Uterus (tissue), 4 donors: ENCODE results near the gene YJEFN3. TPM values are rescaled to one million over a fixed set of nuclear protein-coding genes. Genes with fewer than 3 reads are reported as not detected.

Experiments used
- DNase-seq, 2 donors: peaks; one replicate each; pipeline ENCODE4 v3.0.0-alpha.2; 2019 to 2020
- H3K27ac ChIP-seq, 2 donors: fragments of 200-600 bp; sonication (generic); 1 replicate in 1 of 2; 2 replicates in 1 of 2; pipeline ENCODE4 v1.5.1; 2016 to 2018
- H3K27me3 ChIP-seq, 2 donors: fragments of 200-600 bp; sonication (generic); one replicate each; pipeline ENCODE4 v1.5.1; 2018 to 2019; ENCODE audit warnings: control low read depth in 1 of 2
- H3K36me3 ChIP-seq, 2 donors: fragments of 200-600 bp; sonication (generic); one replicate each; pipeline ENCODE4 v1.5.1; 2019; ENCODE audit warnings: control low read depth in 1 of 2
- H3K4me1 ChIP-seq, 2 donors: fragments of 200-600 bp; sonication (generic); one replicate each; pipeline ENCODE4 v1.5.1; 2018 to 2019; ENCODE audit warnings: control low read depth in 1 of 2
- H3K4me3 ChIP-seq, 2 donors: fragments of 200-600 bp; sonication (generic); 1 replicate in 1 of 2; 2 replicates in 1 of 2; pipeline ENCODE4 v1.5.1; 2018 to 2019; ENCODE audit warnings: mild to moderate bottlenecking in 1 of 2
- H3K9me3 ChIP-seq, 2 donors: fragments of 200-600 bp; sonication (generic); one replicate each; pipeline ENCODE4 v1.5.1; 2019; ENCODE audit warnings: control low read depth in 1 of 2
- POLR2A ChIP-seq, 2 donors: fragments of 450-650 bp; IDR thresholded peaks; one replicate each; pipeline ENCODE4 v1.6.1; 2016; ENCODE audit warnings: antibody characterized with exemption in 2 of 2, mild to moderate bottlenecking in 1 of 2, moderate library complexity in 1 of 2
- intact Hi-C: fragments of 100-400 bp; cut with DNase I; formaldehyde crosslinking; loops from one replicate; pipeline ENCODE4 v1.15.1; 2023; ENCODE audit warnings: low total_unique reads
- total RNA-seq, 4 donors: library from RNA; depleted of rRNA in 3 of 4; stranded (reverse); fragments of >200 nt in 3 of 4; gene quantifications; one replicate each; pipeline versions ENCODE4 v1.1.0 to v1.2.4, GENCODE V29; 2014 to 2023
- TF ChIP-seq, protein P1 (sequence below), 4 experiments: fragments of 200-600 bp in 2 of 4; fragments of 450-650 bp in 2 of 4; sonication (generic) in 2 of 4; IDR thresholded peaks; one replicate each; pipeline ENCODE4 v1.5.1; 2016 to 2019; ENCODE audit warnings: antibody characterized with exemption in 4 of 4, mild to moderate bottlenecking in 2 of 4, moderate library complexity in 1 of 4
- donor health status: DM: yes; HTN: yes; CAD: no.

The YJEFN3 gene
- total RNA-seq, 4 donors from 2014 or later, result 1.5 to 6.8 (median 2.9) TPM; not detected in 1

- TF ChIP-seq, protein P1, sequence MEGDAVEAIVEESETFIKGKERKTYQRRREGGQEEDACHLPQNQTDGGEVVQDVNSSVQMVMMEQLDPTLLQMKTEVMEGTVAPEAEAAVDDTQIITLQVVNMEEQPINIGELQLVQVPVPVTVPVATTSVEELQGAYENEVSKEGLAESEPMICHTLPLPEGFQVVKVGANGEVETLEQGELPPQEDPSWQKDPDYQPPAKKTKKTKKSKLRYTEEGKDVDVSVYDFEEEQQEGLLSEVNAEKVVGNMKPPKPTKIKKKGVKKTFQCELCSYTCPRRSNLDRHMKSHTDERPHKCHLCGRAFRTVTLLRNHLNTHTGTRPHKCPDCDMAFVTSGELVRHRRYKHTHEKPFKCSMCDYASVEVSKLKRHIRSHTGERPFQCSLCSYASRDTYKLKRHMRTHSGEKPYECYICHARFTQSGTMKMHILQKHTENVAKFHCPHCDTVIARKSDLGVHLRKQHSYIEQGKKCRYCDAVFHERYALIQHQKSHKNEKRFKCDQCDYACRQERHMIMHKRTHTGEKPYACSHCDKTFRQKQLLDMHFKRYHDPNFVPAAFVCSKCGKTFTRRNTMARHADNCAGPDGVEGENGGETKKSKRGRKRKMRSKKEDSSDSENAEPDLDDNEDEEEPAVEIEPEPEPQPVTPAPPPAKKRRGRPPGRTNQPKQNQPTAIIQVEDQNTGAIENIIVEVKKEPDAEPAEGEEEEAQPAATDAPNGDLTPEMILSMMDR (IDR thresholded peaks at IDR 0.05), result no peak
- Histone ChIP-seq H3K4me1 (peaks cover 0 to 3% of the 10 kb centered on the region in 2 donors), H3K27ac (no peak overlapping the region), H3K27me3 (no peaks in the 10 kb centered on the region), H3K4me3 (no peak overlapping the region), H3K9me3 (no peaks in the 10 kb centered on the region), H3K36me3 (no peaks in the 10 kb centered on the region)
- no peak for DNase-seq
- intact Hi-C loops, result no loop called here
Observed at GRCh38 chr19:19510432-19510831, 18.3 kb upstream of the YJEFN3 start.

DNA sequence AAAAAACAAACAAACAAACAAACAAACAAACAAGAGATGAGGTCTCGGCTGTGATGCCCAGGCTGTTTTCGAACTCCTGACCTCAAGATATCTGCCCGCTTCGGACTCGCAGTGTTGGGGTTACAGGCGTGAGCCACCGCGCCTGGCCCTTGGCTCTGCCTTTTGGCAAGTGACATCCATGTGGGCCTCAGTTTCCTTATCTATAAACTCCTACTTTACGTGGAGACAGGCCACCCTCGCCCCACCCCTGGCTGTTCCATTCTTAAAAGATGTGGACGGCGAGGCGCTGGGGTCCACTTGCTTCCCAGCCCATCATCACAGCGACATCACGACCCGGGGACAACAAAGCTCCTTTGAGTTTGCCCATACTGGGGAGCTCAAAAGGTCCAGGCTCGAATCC is 15.0 kb upstream of the YJEFN3 start:
- Histone ChIP-seq H3K9me3 (no peaks in the 10 kb centered on the region), H3K36me3 (no peaks in the 10 kb centered on the region), H3K4me3 (no peak overlapping the region), H3K27me3 (no peaks in the 10 kb centered on the region), H3K4me1 (peaks cover 0 to 6% of the 10 kb centered on the region in 2 donors), H3K27ac (no peak overlapping the region)
- TF ChIP-seq, protein P1 (IDR thresholded peaks at IDR 0.05), result no peak
- no peak for TF ChIP-seq POLR2A (IDR thresholded peaks at IDR 0.05)
- no peak for DNase-seq
- intact Hi-C loops, result no loop called here

DNA sequence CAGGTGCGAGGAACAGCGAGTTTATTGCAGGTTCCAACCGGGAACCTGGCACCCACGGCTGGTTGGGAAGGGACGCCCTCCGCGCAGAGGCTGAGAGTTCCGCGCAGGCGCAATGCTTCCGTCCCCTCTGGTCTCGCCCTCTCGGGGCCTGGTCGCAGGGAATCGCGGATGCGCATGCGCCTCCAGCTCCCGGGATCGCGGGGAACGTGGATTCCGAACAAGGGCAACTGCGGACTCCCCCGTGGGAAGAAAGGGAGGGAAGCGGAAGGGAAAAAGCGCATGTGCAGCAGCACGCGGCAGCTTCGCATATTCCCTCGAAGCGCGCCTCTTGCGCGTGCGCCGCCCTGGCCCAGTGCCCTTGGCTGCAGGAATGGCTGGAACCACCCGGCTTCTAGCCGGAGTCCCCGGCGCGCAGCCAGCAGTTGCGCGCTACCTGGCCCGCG is 14.5 kb upstream of the YJEFN3 start:
- no peak overlapping the region for H3K27ac ChIP-seq
- no peaks in the 10 kb centered on the region for H3K36me3 ChIP-seq
- no peaks in the 10 kb centered on the region for H3K27me3 ChIP-seq
- H3K9me3 ChIP-seq, result no peaks in the 10 kb centered on the region
- peaks cover 0 to 6% of the 10 kb centered on the region in 2 donors for H3K4me1 ChIP-seq
- peak overlapping the region in 1 of 2 donors; percentile 1 for H3K4me3 ChIP-seq
- peak in 1 of 2 donors; percentile 51 for DNase-seq
- TF ChIP-seq, protein P1 (IDR thresholded peaks at IDR 0.05), result no peak
- no peak for TF ChIP-seq POLR2A (IDR thresholded peaks at IDR 0.05)
- intact Hi-C loops, result no loop called here

DNA sequence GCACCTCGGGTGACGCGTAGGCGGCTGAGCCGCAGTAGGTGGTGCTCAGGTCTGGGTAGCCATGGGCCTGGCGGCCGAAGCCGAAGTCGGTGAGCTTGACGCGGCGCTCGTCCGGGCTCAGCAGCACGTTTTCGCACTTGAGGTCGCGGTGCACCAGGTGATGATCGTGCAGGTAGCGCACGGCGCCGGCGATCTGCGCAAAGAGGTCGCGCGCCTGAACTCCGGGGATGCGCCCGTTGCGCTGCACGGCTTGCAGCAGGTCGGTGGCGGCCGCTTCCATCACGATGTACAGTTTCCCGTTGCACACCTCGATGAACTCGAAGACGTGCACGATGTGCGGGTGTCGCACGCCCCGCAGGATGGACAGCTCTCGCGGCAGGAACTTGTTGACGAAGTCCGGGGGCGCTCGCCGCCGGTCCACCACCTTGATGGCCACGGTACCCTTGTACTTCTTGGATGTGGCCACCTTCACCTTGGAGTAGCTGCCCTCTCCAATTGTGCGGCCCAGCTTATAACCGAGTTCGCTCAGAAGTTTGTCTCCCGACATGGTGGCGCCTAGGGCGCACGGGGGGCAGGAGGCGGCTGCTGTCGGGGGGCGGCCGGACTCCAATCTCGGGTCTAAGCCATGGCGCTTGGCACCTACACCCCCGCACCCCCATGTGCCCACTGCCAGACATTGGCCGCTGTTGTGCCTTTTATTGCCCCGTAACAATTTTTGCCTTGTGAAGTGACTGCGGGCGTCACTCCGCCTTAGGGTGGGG is 13.7 kb upstream of the YJEFN3 start, which contains the start of gene TSSK6:
Gene TSSK6 (minus strand): TSS at position 668 of the 761 bp plus-strand sequence. CDS start 121 bp downstream, at position 547.
- Histone ChIP-seq H3K4me1 (peaks cover 0 to 6% of the 10 kb centered on the region in 2 donors), H3K4me3 (peak within 1 kb of the TSS; percentile 64 to 83), H3K27ac (peak within 1 kb of the TSS; percentile 77 to 80), H3K36me3 (no peaks in the 10 kb centered on the region), H3K9me3 (no peaks in the 10 kb centered on the region), H3K27me3 (no peaks in the 10 kb centered on the region)
- DNase-seq, result no peak
- TF ChIP-seq, protein P1 (IDR thresholded peaks at IDR 0.05), result no peak
- no peak for TF ChIP-seq POLR2A (IDR thresholded peaks at IDR 0.05)
- intact Hi-C loops, result no loop called here
